IMR-90 (cell line): ENCODE data around the gene ANKLE2. TPM values are rescaled to one million over a fixed set of nuclear protein-coding genes. Genes with fewer than 3 reads are reported as not detected.

ENCODE experiments used
- ATAC-seq: fragments of 200-7000 bp; cut with Tn5 transposase; 2 replicates; pipeline ENCODE4 v1.9.1; 2020; ENCODE audit warnings: low read depth, mild to moderate bottlenecking, moderate library complexity
- BruUV-seq: library from RNA; stranded (reverse); fragments of 400-500 nt; replicated peaks from 2 replicates; lab custom pipeline; 2021; lab: Mats Ljungman, UMichigan
- CTCF ChIA-PET: fragments of 300-600 bp; formaldehyde crosslinking; extraction: SDS; loops from one replicate; lab custom pipeline; 2021; ENCODE audit warnings: antibody characterized with exemption; lab: Yijun Ruan, JAX
- POLR2A ChIA-PET: fragments of 300-600 bp; sonication (Branson Sonifier 250); formaldehyde crosslinking; loops from one replicate; lab custom pipeline; 2022; ENCODE audit warnings: antibody characterized with exemption; ENCODE audit not compliant: unreplicated experiment; lab: Charles Lee
- DNase-seq: peaks from one replicate; pipeline ENCODE4 v3.0.0; 2013
- H2AFZ ChIP-seq: replicated peaks from 2 replicates; pipeline ENCODE3; 2013; ENCODE audit warnings: low read length, mild to moderate bottlenecking; ENCODE audit not compliant: poor library complexity
- H2AK5ac ChIP-seq: 2 replicates; pipeline ENCODE4 v1.6.1; 2013; ENCODE audit warnings: low read depth, low read length, inconsistent platforms
- H2AK9ac ChIP-seq: replicated peaks from 2 replicates; pipeline ENCODE3; 2013; ENCODE audit warnings: mild to moderate bottlenecking, low read depth, low read length, moderate library complexity; ENCODE audit not compliant: poor library complexity
- H2BK120ac ChIP-seq: 2 replicates; pipeline ENCODE4 v1.6.1; 2013; ENCODE audit warnings: low read depth, low read length, inconsistent platforms
- H2BK15ac ChIP-seq: 3 replicates; pipeline ENCODE4 v1.6.1; 2013; ENCODE audit warnings: low read depth, low read length, inconsistent platforms
- H2BK20ac ChIP-seq: 2 replicates; pipeline ENCODE4 v1.6.1; 2013; ENCODE audit warnings: low read depth, mild to moderate bottlenecking, inconsistent platforms, low read length, moderate library complexity
- H2BK5ac ChIP-seq: 2 replicates; pipeline ENCODE4 v1.6.1; 2013; ENCODE audit warnings: mild to moderate bottlenecking, low read depth, low read length, inconsistent platforms; ENCODE audit not compliant: poor library complexity, severe bottlenecking
- H3K14ac ChIP-seq: replicated peaks from 2 replicates; pipeline ENCODE4 v1.6.1; 2013; ENCODE audit warnings: low read depth, low read length, inconsistent platforms
- H3K18ac ChIP-seq: 2 replicates; pipeline ENCODE4 v1.6.1; 2013; ENCODE audit warnings: low read depth, low read length, control low read depth
- H3K23ac ChIP-seq: 2 replicates; pipeline ENCODE4 v1.6.1; 2013; ENCODE audit warnings: low read depth, low read length, inconsistent platforms
- H3K27ac ChIP-seq: 2 replicates; pipeline ENCODE4 v1.5.1; 2013; ENCODE audit warnings: mild to moderate bottlenecking, control low read depth, low read length; ENCODE audit not compliant: insufficient read depth
- H3K27me3 ChIP-seq: 2 replicates; pipeline ENCODE4 v1.6.1; 2013; ENCODE audit warnings: low read length; ENCODE audit not compliant: control insufficient read depth, insufficient read depth
- H3K36me3 ChIP-seq: 2 replicates; pipeline ENCODE4 v1.6.1; 2013; ENCODE audit warnings: low read length, mixed read lengths; ENCODE audit not compliant: control insufficient read depth, insufficient read depth
- H3K4ac ChIP-seq: 2 replicates; pipeline ENCODE4 v1.6.1; 2013; ENCODE audit warnings: low read depth, low read length, inconsistent platforms
- H3K4me1 ChIP-seq: 2 replicates; pipeline ENCODE4 v1.6.1; 2013; ENCODE audit warnings: low read length, mixed read lengths; ENCODE audit not compliant: control insufficient read depth, insufficient read depth
- H3K4me2 ChIP-seq: 2 replicates; pipeline ENCODE4 v1.6.1; 2013; ENCODE audit warnings: low read depth, mild to moderate bottlenecking, control low read depth, low read length, moderate library complexity
- H3K4me3 ChIP-seq: 2 replicates; pipeline ENCODE4 v1.5.1; 2013; ENCODE audit warnings: low read depth, mild to moderate bottlenecking, control low read depth, low read length, moderate library complexity; ENCODE audit not compliant: insufficient read depth
- H3K56ac ChIP-seq: 2 replicates; pipeline ENCODE4 v1.6.1; 2013; ENCODE audit warnings: low read length, inconsistent platforms; ENCODE audit not compliant: insufficient read depth; ENCODE audit errors: extremely low read depth
- H3K79me1 ChIP-seq, 2 experiments: 2 replicates each; pipeline ENCODE4 v1.6.1; 2013; ENCODE audit warnings: low read length in 2 of 2, inconsistent platforms in 1 of 2, low read depth in 1 of 2
- H3K9ac ChIP-seq: 2 replicates; pipeline ENCODE4 v1.6.1; 2013; ENCODE audit warnings: low read depth, low read length, control low read depth
- H3K9me1 ChIP-seq: 2 replicates; pipeline ENCODE4 v1.6.1; 2013; ENCODE audit warnings: low read length, inconsistent platforms; ENCODE audit not compliant: insufficient read depth
- H3K9me3 ChIP-seq: 2 replicates; pipeline ENCODE4 v1.6.1; 2013; ENCODE audit warnings: low read length; ENCODE audit not compliant: control insufficient read depth, insufficient read depth
- H4K20me1 ChIP-seq: 2 replicates; pipeline ENCODE4 v1.6.1; 2013; ENCODE audit warnings: low read length, inconsistent platforms; ENCODE audit not compliant: insufficient read depth
- H4K5ac ChIP-seq: 2 replicates; pipeline ENCODE4 v1.6.1; 2013; ENCODE audit warnings: mild to moderate bottlenecking, low read depth, low read length, control low read depth
- H4K8ac ChIP-seq, 2 experiments: 2 replicates each; pipeline ENCODE4 v1.6.1; 2013; ENCODE audit warnings: low read depth in 2 of 2, low read length in 2 of 2, control low read depth in 1 of 2, inconsistent platforms in 1 of 2
- H4K91ac ChIP-seq: 2 replicates; pipeline ENCODE4 v1.6.1; 2013; ENCODE audit warnings: low read depth, low read length, inconsistent platforms; ENCODE audit not compliant: insufficient read depth
- BHLHE40 ChIP-seq: fragments of 150-350 bp; IDR thresholded peaks from 2 replicates; pipeline ENCODE4 v1.6.1; 2016; ENCODE audit warnings: mild to moderate bottlenecking, low read depth, low read length
- CEBPB ChIP-seq: IDR thresholded peaks from 2 replicates; pipeline ENCODE4 v1.6.1; 2012; ENCODE audit warnings: low read depth, low read length, improper control_type of control experiment
- CHD1 ChIP-seq: IDR thresholded peaks from 2 replicates; pipeline ENCODE4 v1.6.1; 2012; ENCODE audit warnings: low read depth, low read length, improper control_type of control experiment
- CTCF ChIP-seq: conservative IDR thresholded peaks from 2 replicates; pipeline ENCODE4 v1.5.1; 2012; ENCODE audit warnings: mild to moderate bottlenecking, low read depth, low read length, improper control_type of control experiment
- ELK1 ChIP-seq: fragments of 150-350 bp; IDR thresholded peaks from 2 replicates; pipeline ENCODE4 v1.6.1; 2016; ENCODE audit warnings: low read depth, mild to moderate bottlenecking, low read length, moderate library complexity, borderline replicate concordance
- MAFK ChIP-seq: IDR thresholded peaks from 2 replicates; pipeline ENCODE4 v1.6.1; 2012; ENCODE audit warnings: low read depth, low read length, improper control_type of control experiment
- MAZ ChIP-seq: IDR thresholded peaks from 2 replicates; pipeline ENCODE4 v1.6.1; 2012; ENCODE audit warnings: low read depth, mild to moderate bottlenecking, low read length, improper control_type of control experiment, moderate library complexity, borderline replicate concordance
- MXI1 ChIP-seq: IDR thresholded peaks from 2 replicates; pipeline ENCODE4 v1.6.1; 2012; ENCODE audit warnings: low read depth, mild to moderate bottlenecking, low read length, moderate library complexity, borderline replicate concordance
- NFE2L2 ChIP-seq: fragments of 150-350 bp; IDR thresholded peaks from 2 replicates; pipeline ENCODE4 v1.6.1; 2016; ENCODE audit warnings: low read depth, mild to moderate bottlenecking, low read length
- POLR2A ChIP-seq: IDR thresholded peaks from 2 replicates; pipeline ENCODE4 v1.6.1; 2012; ENCODE audit warnings: mild to moderate bottlenecking, low read depth, low read length
- RAD21 ChIP-seq: IDR thresholded peaks from 2 replicates; pipeline ENCODE4 v1.6.1; 2012; ENCODE audit warnings: low read length, improper control_type of control experiment
- RCOR1 ChIP-seq: IDR thresholded peaks from 2 replicates; pipeline ENCODE4 v1.6.1; 2012; ENCODE audit warnings: mild to moderate bottlenecking, low read length, improper control_type of control experiment; ENCODE audit not compliant: insufficient replicate concordance
- RFX5 ChIP-seq: IDR thresholded peaks from 2 replicates; pipeline ENCODE4 v1.8.0; 2012; ENCODE audit warnings: low read depth, mild to moderate bottlenecking, low read length, moderate library complexity
- SMC3 ChIP-seq: fragments of 150-350 bp; IDR thresholded peaks from 2 replicates; pipeline ENCODE4 v1.6.1; 2016; ENCODE audit warnings: low read depth, mild to moderate bottlenecking, antibody characterized with exemption, low read length, moderate library complexity
- WGBS, 2 experiments: methylation state at CpG; one replicate each; pipeline versions ENCODE4 v1.1.5 to v1.1.7; 2013; ENCODE audit warnings: missing lambda C conversion rate in 2 of 2; ENCODE audit not compliant: insufficient read length in 1 of 2; ENCODE audit errors: extremely low coverage in 2 of 2; 5-methylcytosine and 5-hydroxymethylcytosine counted together
- dilution Hi-C: fragments of 300-500 bp; cut with HindIII; formaldehyde crosslinking; loops from one replicate; pipeline ENCODE4 v1.14.3; 2018; ENCODE audit warnings: low sequenced_read_pairs; ENCODE audit not compliant: unreplicated experiment
- in situ Hi-C: fragments of 300-500 bp; cut with MboI; formaldehyde crosslinking; loops from 3 replicates; pipeline ENCODE4 v1.14.3; 2019; ENCODE audit warnings: low sequenced_read_pairs, inconsistent platforms, mixed read lengths
- intact Hi-C: fragments of 100-400 bp; cut with micrococcal nuclease; formaldehyde crosslinking; loops from 2 replicates; pipeline ENCODE4 v1.10.0; 2022
- polyA plus RNA-seq, 3 experiments: library from polyadenylated mRNA; depleted of rRNA; stranded (reverse); fragments of >200 nt; gene quantifications; 2 replicates each; pipeline ENCODE4 v1.2.3, GENCODE V29; 2012; ENCODE audit warnings: low replicate concordance in 1 of 3
- total RNA-seq: library from RNA; depleted of rRNA; stranded (reverse); fragments of >200 nt; gene quantifications from 2 replicates; pipeline ENCODE4 v1.2.3, GENCODE V29; 2012
- TF ChIP-seq, protein P1 (sequence below): fragments of 150-350 bp; IDR thresholded peaks from 2 replicates; pipeline ENCODE4 v1.6.1; 2017; ENCODE audit warnings: mild to moderate bottlenecking, antibody characterized with exemption, low read length, low read depth

ANKLE2 gene
- total and polyA plus RNA-seq, 2 of the 4 experiments (the other 2 are of a cell fraction), result 63.4 to 82.4 TPM

- H4K8ac ChIP-seq, result no peak overlapping the region
- H4K5ac ChIP-seq, result no peak overlapping the region
- H3K23ac ChIP-seq, result no peak overlapping the region
- peaks cover 16 to 48% of the 10 kb centered on the region in 2 experiments for H3K79me1 ChIP-seq
- H4K20me1 ChIP-seq, result peaks cover 16% of the 10 kb centered on the region
- in situ Hi-C loops, result no loop called here
- TF ChIP-seq MAFK (no peak), CHD1 (no peak), BHLHE40 (no peak), POLR2A (no peak), ELK1 (no peak), NFE2L2 (no peak), MXI1 (no peak), CEBPB (no peak), CTCF (no peak), RCOR1 (no peak), RAD21 (no peak), MAZ (no peak), RFX5 (no peak), SMC3 (no peak)
- TF ChIP-seq, protein P1, sequence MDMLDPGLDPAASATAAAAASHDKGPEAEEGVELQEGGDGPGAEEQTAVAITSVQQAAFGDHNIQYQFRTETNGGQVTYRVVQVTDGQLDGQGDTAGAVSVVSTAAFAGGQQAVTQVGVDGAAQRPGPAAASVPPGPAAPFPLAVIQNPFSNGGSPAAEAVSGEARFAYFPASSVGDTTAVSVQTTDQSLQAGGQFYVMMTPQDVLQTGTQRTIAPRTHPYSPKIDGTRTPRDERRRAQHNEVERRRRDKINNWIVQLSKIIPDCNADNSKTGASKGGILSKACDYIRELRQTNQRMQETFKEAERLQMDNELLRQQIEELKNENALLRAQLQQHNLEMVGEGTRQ, result no peak
- H2BK120ac ChIP-seq, result no peak overlapping the region
- ChIA-PET CTCF (no interaction called here), POLR2A (no interaction called here)
- no peak overlapping the region for H3K27ac ChIP-seq
- H2AK9ac ChIP-seq, result no peak overlapping the region
- ATAC-seq, result no peak
- H3K56ac ChIP-seq, result no peak overlapping the region
- no peak for DNase-seq
- H3K36me3 ChIP-seq, result peaks cover 44% of the 10 kb centered on the region
- no peaks in the 10 kb centered on the region for H3K9me3 ChIP-seq
- dilution Hi-C loops, result no loop called here
- no peak overlapping the region for H3K14ac ChIP-seq
- no peak overlapping the region for H2AK5ac ChIP-seq
- WGBS, 2 experiments, result no CpG with 5 or more reads among the region's 11 CpGs
- no peaks in the 10 kb centered on the region for H3K9me1 ChIP-seq
- no peak overlapping the region for H4K91ac ChIP-seq
- H3K4me2 ChIP-seq, result no peak overlapping the region
- no peak overlapping the region for H2AFZ ChIP-seq
- H3K4me1 ChIP-seq, result 0 out of 2 replicates have a peak, but pooled peaks cover 2% of the 10 kb centered on the region
- H3K18ac ChIP-seq, result no peak overlapping the region
- no peak overlapping the region for H2BK15ac ChIP-seq
- no peak overlapping the region for H2BK5ac ChIP-seq
- H3K27me3 ChIP-seq, result no peaks in the 10 kb centered on the region
- BruUV-seq, result no TSS peak
- no peak overlapping the region for H3K4me3 ChIP-seq
- no peak overlapping the region for H3K4ac ChIP-seq
- no peak overlapping the region for H2BK20ac ChIP-seq
- no peak overlapping the region for H3K9ac ChIP-seq
- intact Hi-C loops, result no loop called here
Observed at GRCh38 chr12:132716356-132716755, 45.3 kb downstream of the ANKLE2 start.
